Embryonic facial prominence (tissue), 1 donor: ENCODE data around the gene MMP1.
A peak's percentile ranks its signal among the peaks of the same experiment; 100 is the strongest.
"Not testable (repeated sequence)": the region's sequence is repeated elsewhere in the genome, so short reads cannot be mapped to it uniquely, and the experiment has no call there.

Experiments used
- DNase-seq: peaks from one replicate; pipeline ENCODE4 v3.0.0-alpha.2; 2016; ENCODE audit errors: extremely low spot score

The MMP1 gene

DNA sequence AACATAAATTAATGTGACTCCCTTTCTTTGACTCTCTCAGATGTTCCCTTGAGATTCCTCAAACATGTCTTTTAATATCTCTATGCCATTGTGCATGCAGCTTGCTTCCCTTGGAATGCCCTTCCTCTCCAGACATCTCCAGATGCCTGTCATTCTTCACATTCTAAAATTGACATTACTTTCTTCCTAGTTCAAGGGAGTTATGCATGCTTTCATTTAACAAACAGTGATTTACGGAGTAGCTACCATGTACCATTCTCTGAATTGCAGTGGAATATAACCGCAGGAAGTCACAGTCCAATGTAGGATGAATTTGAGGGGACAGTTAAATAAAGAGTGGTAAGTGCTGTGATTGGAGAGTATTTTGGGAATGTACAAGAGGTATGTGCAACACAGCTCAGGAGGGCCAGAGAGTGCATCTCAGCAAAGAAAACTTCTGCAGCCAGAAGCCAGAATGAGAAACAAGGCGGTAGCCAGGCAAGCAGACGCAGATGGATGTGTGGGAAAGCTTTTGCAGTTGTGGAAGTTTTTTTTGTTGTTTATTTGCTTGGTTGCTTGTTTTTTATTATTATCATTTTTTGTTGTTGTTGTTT, 36.2 kb downstream of the MMP1 start:
- no peak for DNase-seq

DNA sequence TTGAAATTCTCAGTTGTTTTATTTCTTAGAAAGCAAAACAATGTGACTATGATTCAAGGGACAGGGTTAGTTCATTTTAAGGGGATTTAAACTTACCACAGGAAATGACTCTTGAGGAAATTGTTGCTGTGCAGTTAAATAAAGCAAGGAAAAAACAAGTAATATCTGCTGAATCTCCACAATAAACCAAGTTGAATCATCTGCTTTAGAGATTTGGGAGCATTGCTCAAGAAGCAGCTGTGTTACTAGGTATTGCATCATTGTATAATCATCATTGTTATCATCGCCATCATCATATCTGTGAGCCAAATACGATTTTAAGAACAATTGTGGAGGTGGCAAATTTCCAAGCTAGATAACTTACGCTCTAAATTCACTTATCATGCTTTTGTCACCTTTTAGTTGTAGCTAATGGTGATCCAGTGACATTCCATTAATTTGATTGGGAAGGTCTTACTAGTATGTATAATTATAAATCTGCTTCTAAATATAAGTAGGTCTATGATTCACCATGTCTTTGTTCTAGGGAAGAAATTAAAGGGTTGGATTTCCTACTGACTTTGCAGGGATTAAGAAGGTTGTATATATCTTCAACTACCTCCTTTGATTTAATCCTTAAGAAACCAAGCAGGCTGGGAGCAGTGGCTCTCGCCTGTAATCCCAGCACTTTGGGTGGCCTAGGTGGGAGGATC, 37.5 kb downstream of the MMP1 start:
- peak; percentile 9 for DNase-seq

DNA sequence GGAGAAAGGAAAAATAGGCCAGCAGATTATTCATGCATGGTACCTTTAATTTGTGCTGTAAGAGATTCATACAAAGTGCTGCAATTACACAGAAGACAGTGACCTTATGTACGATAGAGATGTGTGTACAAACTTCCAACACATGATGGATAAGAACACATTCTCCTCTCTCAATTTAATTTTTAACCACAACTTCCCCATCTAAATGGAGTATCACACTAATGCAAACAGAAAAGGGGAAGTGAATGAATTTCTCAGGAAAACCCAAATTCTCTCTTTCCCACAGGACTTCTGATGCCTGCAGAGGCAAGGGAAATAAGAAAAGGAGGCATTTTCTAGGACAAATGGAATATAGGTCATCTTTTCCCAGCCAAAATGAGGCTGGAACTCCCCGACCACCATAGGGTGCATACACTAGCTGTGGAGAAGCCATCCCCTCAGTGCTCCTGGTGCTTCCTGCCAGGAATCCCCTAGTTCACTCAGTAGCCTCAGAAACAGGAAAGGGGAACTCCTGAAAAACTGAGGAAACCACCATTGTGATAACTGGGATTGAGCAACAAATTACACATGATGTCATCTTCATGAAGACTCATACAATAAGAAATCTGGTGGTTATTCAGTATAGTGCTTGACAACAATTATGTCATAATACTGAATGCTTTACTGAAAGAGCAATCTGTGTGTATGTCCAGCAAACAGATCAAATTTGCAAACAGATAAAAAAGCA, 40.0 kb downstream of the MMP1 start:
- no peak for DNase-seq

DNA sequence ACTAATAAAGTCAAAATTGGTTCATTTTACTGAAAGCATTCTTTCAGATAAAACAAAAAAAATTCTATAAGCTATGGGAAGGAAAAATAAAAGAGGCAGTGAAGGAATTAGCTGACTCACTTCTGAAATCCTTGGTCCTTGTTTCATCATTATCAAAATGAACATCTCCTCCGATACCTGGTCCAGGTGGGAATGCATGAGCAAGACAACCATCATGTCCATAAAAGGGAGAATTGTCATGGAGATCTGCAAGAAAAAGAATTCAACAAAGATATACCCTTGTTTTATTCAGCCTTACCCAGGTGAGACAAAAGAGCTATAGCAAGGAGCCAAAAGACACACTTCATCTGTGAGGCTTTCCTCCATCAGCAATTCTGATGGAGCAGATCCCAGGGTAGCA, 44.7 kb downstream of the MMP1 start:
- DNase-seq = no peak

DNA sequence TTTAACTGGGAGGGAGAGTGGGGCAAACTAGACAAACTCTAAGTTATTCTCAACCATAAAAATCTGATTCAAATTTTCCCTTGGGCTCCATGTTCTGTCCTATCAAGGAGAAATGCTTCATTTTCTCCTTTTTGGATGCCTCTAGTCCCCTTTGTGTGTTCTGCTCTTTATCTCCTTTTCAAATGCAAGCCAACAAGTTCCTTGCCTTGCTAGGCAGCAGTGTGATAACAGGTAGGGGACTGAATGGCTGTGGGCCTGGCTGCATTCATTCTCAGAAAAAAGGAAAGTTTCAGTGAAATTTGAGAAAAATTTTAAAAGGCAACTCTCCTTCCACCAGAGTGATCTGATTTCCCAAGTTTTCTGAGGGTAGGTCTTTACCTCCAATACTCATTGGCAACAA, 46.3 kb downstream of the MMP1 start:
- DNase-seq = no peak

DNA sequence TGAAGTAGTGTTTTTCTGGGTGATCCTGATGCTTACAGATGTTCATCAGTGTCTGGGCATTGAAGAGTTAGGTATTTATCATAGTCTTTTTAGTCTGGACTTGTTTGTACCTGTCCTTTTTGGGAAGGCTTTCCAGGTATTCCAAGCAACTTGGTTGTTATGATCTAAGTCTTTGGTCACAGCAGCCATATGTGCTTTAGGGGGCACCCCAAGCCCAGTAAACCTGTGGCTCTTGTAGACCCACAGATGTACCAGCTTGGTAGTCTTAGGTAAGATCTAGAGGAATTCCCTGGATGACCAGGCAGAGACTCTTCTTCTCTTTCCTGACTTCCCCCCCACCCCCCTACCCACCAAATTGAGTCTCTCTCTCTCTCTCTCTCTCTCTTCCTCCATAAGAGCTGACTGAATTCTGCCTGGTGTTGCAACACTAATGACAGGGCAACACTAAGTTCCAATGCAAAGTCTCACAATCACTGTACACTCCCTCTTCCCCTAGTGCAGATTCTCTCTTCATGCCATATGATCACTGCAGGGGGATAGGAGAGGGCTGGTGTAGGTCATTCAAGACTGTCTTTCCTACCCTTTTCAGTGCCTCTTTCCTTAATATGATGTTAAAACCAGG, 48.7 kb downstream of the MMP1 start:
- no peak for DNase-seq

DNA sequence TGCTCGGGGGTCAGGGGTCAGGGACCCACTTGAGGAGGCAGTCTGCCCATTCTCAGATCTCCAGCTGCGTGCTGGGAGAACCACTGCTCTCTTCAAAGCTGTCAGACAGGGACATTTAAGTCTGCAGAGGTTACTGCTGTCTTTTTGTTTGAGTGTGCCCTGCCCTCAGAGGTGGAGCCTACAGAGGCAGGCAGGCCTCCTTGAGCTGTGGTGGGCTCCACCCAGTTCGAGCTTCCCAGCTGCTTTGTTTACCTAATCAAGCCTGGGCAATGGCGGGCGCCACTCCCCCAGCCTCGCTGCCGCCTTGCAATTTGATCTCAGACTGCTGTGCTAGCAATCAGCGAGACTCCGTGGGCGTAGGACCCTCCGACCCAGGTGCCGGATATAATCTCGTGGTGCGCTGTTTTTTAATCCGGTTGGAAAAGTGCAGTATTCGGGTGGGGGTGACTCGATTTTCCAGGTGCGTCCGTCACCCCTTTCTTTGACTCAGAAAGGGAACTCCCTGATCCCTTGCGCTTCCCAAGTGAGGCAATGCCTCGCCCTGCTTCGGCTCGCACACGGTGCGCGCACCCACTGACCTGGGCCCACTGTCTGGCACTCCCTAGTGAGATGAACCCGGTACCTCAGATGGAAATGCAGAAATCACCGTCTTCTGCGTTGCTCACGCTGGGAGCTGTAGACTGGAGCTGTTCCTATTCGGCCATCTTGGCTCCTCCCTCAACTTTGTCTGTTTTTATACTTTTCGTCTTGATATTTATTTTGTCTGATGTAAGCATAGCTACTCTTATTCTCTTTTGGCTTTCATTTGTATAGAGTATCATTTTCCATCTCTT, 51.0 kb downstream of the MMP1 start:
- DNase-seq = not testable (repeated sequence)
